Panc1 (cell line): ENCODE data around the gene MEIS1. TPM values are rescaled to one million over a fixed set of nuclear protein-coding genes. Genes with fewer than 3 reads are reported as not detected.

Experiments
- ATAC-seq: fragments of 200-7000 bp; cut with Tn5 transposase; 2 replicates; pipeline ENCODE4 v1.9.1; 2020; ENCODE audit warnings: mild to moderate bottlenecking, moderate library complexity
- BruUV-seq: library from RNA; stranded (reverse); fragments of 400-500 nt; replicated peaks from 2 replicates; lab custom pipeline; 2021; lab: Mats Ljungman, UMichigan
- CTCF ChIA-PET: fragments of 300-600 bp; sonication (Branson Sonifier 250); formaldehyde crosslinking; loops from one replicate; lab custom pipeline; 2022; ENCODE audit warnings: antibody characterized with exemption; lab: Charles Lee
- POLR2A ChIA-PET: fragments of 300-600 bp; sonication (Branson Sonifier 250); formaldehyde crosslinking; loops from one replicate; lab custom pipeline; 2022; ENCODE audit warnings: antibody characterized with exemption; lab: Charles Lee
- DNase-seq: peaks from one replicate; pipeline ENCODE4 v3.0.0-alpha.2; 2010; ENCODE audit warnings: low read depth, low spot score
- H3K27ac ChIP-seq: 2 replicates; pipeline ENCODE4 v1.5.1; 2011; ENCODE audit warnings: mild to moderate bottlenecking, low read length, inconsistent platforms
- H3K27me3 ChIP-seq: fragments of 200-500 bp; sonication (Bioruptor generic); 2 replicates; pipeline ENCODE4 v1.6.0; 2014; ENCODE audit warnings: low read length, inconsistent platforms; ENCODE audit not compliant: control insufficient read depth, insufficient read depth
- H3K36me3 ChIP-seq: fragments of 200-500 bp; sonication (Bioruptor generic); 2 replicates; pipeline ENCODE4 v1.5.1; 2014; ENCODE audit warnings: inconsistent platforms, mild to moderate bottlenecking, low read length, moderate library complexity; ENCODE audit not compliant: control insufficient read depth, insufficient read depth
- H3K4me1 ChIP-seq: 2 replicates; pipeline ENCODE4 v1.5.1; 2011; ENCODE audit warnings: inconsistent platforms, mild to moderate bottlenecking, low read length, moderate library complexity; ENCODE audit not compliant: control insufficient read depth, insufficient read depth
- H3K4me3 ChIP-seq, 2 experiments: 2 replicates each; pipeline ENCODE4 v1.5.1; 2011 to 2012; ENCODE audit warnings: low read depth in 2 of 2, low read length in 2 of 2, mild to moderate bottlenecking in 2 of 2, inconsistent platforms in 1 of 2, moderate library complexity in 1 of 2
- H3K9me3 ChIP-seq: fragments of 200-500 bp; sonication (Bioruptor generic); 2 replicates; pipeline ENCODE4 v1.5.1; 2014; ENCODE audit warnings: low read depth, mild to moderate bottlenecking, inconsistent platforms, low read length, moderate library complexity; ENCODE audit not compliant: control insufficient read depth, insufficient read depth
- POLR2AphosphoS5 ChIP-seq: IDR thresholded peaks from 2 replicates; pipeline ENCODE4 v1.6.1; 2012; ENCODE audit warnings: mild to moderate bottlenecking, low read depth, low read length, moderate library complexity
- SIN3A ChIP-seq: IDR thresholded peaks from 2 replicates; pipeline ENCODE4 v1.6.1; 2012; ENCODE audit warnings: low read depth, mild to moderate bottlenecking, low read length, moderate library complexity, borderline replicate concordance; ENCODE audit not compliant: insufficient read depth
- TCF7L2 ChIP-seq: IDR thresholded peaks from 2 replicates; pipeline ENCODE4 v1.6.1; 2011; ENCODE audit warnings: mild to moderate bottlenecking, low read depth, low read length, inconsistent platforms
- in situ Hi-C: cut with HindIII; loops from 2 replicates; pipeline ENCODE4 v1.10.0; 2016; ENCODE audit warnings: low sequenced_read_pairs, low pct_unique_long_range_greater_than_20kb
- intact Hi-C: fragments of 100-400 bp; cut with micrococcal nuclease; formaldehyde crosslinking; loops from one replicate; pipeline ENCODE4 v1.10.0; 2022; ENCODE audit not compliant: unreplicated experiment
- total RNA-seq: library from RNA; stranded (reverse); gene quantifications from one replicate; pipeline ENCODE4 v1.2.1, GENCODE V29; 2021; ENCODE audit not compliant: unreplicated experiment
- TF ChIP-seq, protein P1 (sequence below): fragments of 450-650 bp; IDR thresholded peaks from 2 replicates; pipeline ENCODE4 v1.5.1; 2017; ENCODE audit warnings: mild to moderate bottlenecking
- TF ChIP-seq, protein P2 (sequence below), 2 experiments: IDR thresholded peaks; 2 replicates each; pipeline ENCODE4 v1.6.1; 2011 to 2012; ENCODE audit warnings: low read depth in 2 of 2, control low read depth in 1 of 2, low read length in 1 of 2, mild to moderate bottlenecking in 1 of 2, moderate library complexity in 1 of 2; ENCODE audit not compliant: insufficient read depth in 1 of 2

Gene MEIS1
- total RNA-seq, 1 experiment from 2014 or later = 2.0 TPM

DNA sequence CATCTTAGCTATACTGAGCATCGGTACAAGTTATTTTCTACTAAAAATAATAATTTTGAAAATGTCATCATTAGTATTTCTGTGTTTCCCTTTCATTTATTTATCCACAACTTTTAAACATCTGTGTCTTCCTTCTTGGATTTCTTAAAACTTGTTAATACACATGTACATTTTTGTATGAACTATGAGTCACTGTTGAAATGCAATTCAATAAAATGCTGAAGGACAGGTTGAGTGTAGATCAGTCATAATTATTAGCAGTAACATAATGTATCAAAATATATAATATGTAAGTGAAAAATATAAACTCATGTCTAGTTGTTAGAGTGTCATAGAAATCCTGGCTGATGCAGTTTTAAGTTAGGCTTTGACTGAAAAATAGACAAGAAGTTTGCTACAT, 115.9 kb downstream of the MEIS1 start:
- Histone ChIP-seq H3K27me3 (peaks cover 3% of the 10 kb centered on the region; the same call in 1 of the 2 replicates), H3K4me1 (no peaks in the 10 kb centered on the region), H3K36me3 (no peaks in the 10 kb centered on the region), H3K4me3 (no peak overlapping the region), H3K9me3 (no peaks in the 10 kb centered on the region), H3K27ac (no peak overlapping the region)
- ATAC-seq (no peak), DNase-seq (no peak)
- in situ Hi-C loops (no loop called here), intact Hi-C loops (no loop called here)
- TF ChIP-seq, protein P1, sequence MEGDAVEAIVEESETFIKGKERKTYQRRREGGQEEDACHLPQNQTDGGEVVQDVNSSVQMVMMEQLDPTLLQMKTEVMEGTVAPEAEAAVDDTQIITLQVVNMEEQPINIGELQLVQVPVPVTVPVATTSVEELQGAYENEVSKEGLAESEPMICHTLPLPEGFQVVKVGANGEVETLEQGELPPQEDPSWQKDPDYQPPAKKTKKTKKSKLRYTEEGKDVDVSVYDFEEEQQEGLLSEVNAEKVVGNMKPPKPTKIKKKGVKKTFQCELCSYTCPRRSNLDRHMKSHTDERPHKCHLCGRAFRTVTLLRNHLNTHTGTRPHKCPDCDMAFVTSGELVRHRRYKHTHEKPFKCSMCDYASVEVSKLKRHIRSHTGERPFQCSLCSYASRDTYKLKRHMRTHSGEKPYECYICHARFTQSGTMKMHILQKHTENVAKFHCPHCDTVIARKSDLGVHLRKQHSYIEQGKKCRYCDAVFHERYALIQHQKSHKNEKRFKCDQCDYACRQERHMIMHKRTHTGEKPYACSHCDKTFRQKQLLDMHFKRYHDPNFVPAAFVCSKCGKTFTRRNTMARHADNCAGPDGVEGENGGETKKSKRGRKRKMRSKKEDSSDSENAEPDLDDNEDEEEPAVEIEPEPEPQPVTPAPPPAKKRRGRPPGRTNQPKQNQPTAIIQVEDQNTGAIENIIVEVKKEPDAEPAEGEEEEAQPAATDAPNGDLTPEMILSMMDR = no peak
- TF ChIP-seq, protein P2, sequence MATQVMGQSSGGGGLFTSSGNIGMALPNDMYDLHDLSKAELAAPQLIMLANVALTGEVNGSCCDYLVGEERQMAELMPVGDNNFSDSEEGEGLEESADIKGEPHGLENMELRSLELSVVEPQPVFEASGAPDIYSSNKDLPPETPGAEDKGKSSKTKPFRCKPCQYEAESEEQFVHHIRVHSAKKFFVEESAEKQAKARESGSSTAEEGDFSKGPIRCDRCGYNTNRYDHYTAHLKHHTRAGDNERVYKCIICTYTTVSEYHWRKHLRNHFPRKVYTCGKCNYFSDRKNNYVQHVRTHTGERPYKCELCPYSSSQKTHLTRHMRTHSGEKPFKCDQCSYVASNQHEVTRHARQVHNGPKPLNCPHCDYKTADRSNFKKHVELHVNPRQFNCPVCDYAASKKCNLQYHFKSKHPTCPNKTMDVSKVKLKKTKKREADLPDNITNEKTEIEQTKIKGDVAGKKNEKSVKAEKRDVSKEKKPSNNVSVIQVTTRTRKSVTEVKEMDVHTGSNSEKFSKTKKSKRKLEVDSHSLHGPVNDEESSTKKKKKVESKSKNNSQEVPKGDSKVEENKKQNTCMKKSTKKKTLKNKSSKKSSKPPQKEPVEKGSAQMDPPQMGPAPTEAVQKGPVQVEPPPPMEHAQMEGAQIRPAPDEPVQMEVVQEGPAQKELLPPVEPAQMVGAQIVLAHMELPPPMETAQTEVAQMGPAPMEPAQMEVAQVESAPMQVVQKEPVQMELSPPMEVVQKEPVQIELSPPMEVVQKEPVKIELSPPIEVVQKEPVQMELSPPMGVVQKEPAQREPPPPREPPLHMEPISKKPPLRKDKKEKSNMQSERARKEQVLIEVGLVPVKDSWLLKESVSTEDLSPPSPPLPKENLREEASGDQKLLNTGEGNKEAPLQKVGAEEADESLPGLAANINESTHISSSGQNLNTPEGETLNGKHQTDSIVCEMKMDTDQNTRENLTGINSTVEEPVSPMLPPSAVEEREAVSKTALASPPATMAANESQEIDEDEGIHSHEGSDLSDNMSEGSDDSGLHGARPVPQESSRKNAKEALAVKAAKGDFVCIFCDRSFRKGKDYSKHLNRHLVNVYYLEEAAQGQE (IDR thresholded peaks at IDR 0.05; ENCODE audit: insufficient read depth in 1 of 2, low read depth in 2 of 2, low read length in 1 of 2) = no peak
- TF ChIP-seq SIN3A = no peak
- POLR2A ChIA-PET = no interaction called here
- no TSS peak for BruUV-seq
- CTCF ChIA-PET = no interaction called here

DNA sequence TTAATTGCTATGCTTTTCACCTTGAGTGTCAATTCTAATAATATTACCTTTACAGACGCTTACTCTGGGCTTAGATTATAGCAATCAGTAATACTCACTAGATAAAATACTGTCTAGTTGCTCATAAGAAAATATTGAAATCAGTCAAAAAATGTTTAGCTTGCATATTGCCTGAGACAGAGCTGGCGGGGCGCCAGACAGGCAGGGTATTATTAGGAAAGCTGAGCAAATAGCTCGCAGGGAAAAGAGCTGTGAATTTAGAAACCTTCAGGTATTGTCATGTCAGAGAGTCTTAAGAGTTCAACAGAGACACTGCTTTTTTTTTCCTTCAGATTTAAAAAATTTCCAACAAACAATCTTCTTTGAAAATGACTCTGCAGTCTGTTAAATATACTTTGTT, 118.4 kb downstream of the MEIS1 start:
- no peaks in the 10 kb centered on the region for H3K4me1 ChIP-seq
- no peak overlapping the region for H3K27ac ChIP-seq
- intact Hi-C loops = no loop called here
- in situ Hi-C loops = no loop called here
- H3K27me3 ChIP-seq = peaks cover 3% of the 10 kb centered on the region; the same call in 1 of the 2 replicates
- TF ChIP-seq, protein P1 = no peak
- no peak for ATAC-seq
- ChIA-PET POLR2A (no interaction called here), CTCF (no interaction called here)
- DNase-seq = no peak
- H3K9me3 ChIP-seq = no peaks in the 10 kb centered on the region
- BruUV-seq = no TSS peak
- no peak overlapping the region for H3K4me3 ChIP-seq
- H3K36me3 ChIP-seq = no peaks in the 10 kb centered on the region

DNA sequence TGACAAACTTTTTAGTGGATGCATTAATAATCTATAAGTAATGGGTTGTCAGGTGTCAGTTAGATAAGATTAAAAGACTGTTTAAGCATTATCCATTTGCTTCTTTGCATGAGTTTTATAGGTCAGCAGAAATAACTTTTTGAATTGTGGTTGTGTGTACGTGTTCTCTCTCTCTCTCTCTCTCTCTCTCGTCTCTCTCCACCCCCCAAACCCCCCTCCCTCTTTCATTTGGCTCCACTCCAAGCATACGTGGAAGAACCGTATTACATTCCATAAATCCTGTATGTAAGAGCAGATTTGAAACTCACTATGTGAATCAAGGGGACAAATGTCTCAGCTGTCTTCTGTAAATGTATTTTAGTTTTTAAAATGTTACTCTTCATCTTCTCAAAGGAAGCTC, 120.2 kb downstream of the MEIS1 start:
- no peak overlapping the region for H3K4me3 ChIP-seq
- no peaks in the 10 kb centered on the region for H3K4me1 ChIP-seq
- TF ChIP-seq, protein P1 = no peak
- no peak for TF ChIP-seq TCF7L2
- TF ChIP-seq POLR2AphosphoS5 = no peak
- no peak for TF ChIP-seq SIN3A
- TF ChIP-seq, protein P2 (IDR thresholded peaks at IDR 0.05; ENCODE audit: insufficient read depth in 1 of 2, low read depth in 2 of 2, low read length in 1 of 2) = no peak
- no peak for DNase-seq
- peaks cover 3% of the 10 kb centered on the region; the same call in 1 of the 2 replicates for H3K27me3 ChIP-seq
- BruUV-seq = no TSS peak
- ATAC-seq = no peak
- no peaks in the 10 kb centered on the region for H3K9me3 ChIP-seq
- no peaks in the 10 kb centered on the region for H3K36me3 ChIP-seq
- in situ Hi-C loops = no loop called here
- POLR2A ChIA-PET = no interaction called here
- CTCF ChIA-PET = no interaction called here
- H3K27ac ChIP-seq = no peak overlapping the region
- intact Hi-C loops = no loop called here
